BJ (cell line): ENCODE data around the gene CCDC17. TPM values are rescaled to one million over a fixed set of nuclear protein-coding genes. Genes with fewer than 3 reads are reported as not detected.

ENCODE experiments used
- CTCF ChIA-PET: fragments of 350-600 bp; formaldehyde crosslinking; extraction: SDS; loops from one replicate; lab custom pipeline; 2021; ENCODE audit warnings: antibody characterized with exemption, inconsistent platforms; lab: Yijun Ruan, JAX
- POLR2A ChIA-PET: fragments of 300-600 bp; sonication (Branson Sonifier 250); formaldehyde crosslinking; extraction: SDS; loops from one replicate; lab custom pipeline; 2021; ENCODE audit warnings: antibody characterized with exemption; lab: Charles Lee
- DNase-seq: peaks from one replicate; pipeline ENCODE4 v3.0.0-alpha.2; 2011; ENCODE audit warnings: low read depth
- H3K27me3 ChIP-seq: 2 replicates; pipeline ENCODE4 v1.6.0; 2011; ENCODE audit warnings: low read length; ENCODE audit not compliant: control insufficient read depth, insufficient read depth
- H3K36me3 ChIP-seq: 2 replicates; pipeline ENCODE4 v1.5.1; 2011; ENCODE audit warnings: low read length; ENCODE audit not compliant: control insufficient read depth, insufficient read depth
- H3K4me3 ChIP-seq: 2 replicates; pipeline ENCODE4 v1.5.1; 2011; ENCODE audit warnings: low read depth, mild to moderate bottlenecking, control low read depth, low read length
- CTCF ChIP-seq: IDR thresholded peaks from 2 replicates; pipeline ENCODE4 v1.5.1; 2011; ENCODE audit warnings: low read depth, mild to moderate bottlenecking, control low read depth, inconsistent platforms, low read length, moderate library complexity; ENCODE audit not compliant: insufficient read depth
- polyA minus RNA-seq: library from RNA; depleted of rRNA, polyadenylated mRNA; stranded (reverse); fragments of >200 nt; gene quantifications from 2 replicates; pipeline ENCODE4 v1.2.3, GENCODE V29; 2011; rRNA and poly(A)+ RNA removed
- polyA plus RNA-seq: library from polyadenylated mRNA; depleted of rRNA; stranded (reverse); fragments of >200 nt; gene quantifications from 2 replicates; pipeline ENCODE4 v1.2.3, GENCODE V29; 2011; rRNA removed

Gene CCDC17
- polyA plus RNA-seq: 0.10 and 0.29 TPM in 2 replicates
- 1.3 and 1.6 TPM in 2 replicates for polyA minus RNA-seq

GRCh38 chr1:45623972-45624371 is at the start of gene CCDC17:
TSS of gene CCDC17 (minus strand) at chr1:45624054. CDS start at chr1:45623909, 145 bp downstream.
- no peak for TF ChIP-seq CTCF
- CTCF ChIA-PET: interaction anchor here (0.8 to 1.0 kb wide), 2 partner anchors 10 to 27 kb away, joined by 3 to 4 read pairs; no protein-coding TSS in a partner anchor
- H3K27me3 ChIP-seq: no peaks in the 10 kb centered on the region
- peaks cover 10% of the 10 kb centered on the region for H3K36me3 ChIP-seq
- DNase-seq: no peak
- H3K4me3 ChIP-seq: no peak within 1 kb of the TSS
- POLR2A ChIA-PET: no interaction called here

- Histone ChIP-seq H3K36me3 (no peaks in the 10 kb centered on the region), H3K27me3 (no peaks in the 10 kb centered on the region), H3K4me3 (no peak overlapping the region)
- DNase-seq: no peak
- CTCF ChIA-PET: interaction anchor here (0.7 kb wide), 1 partner anchor 438 kb away, joined by 3 read pairs; no protein-coding TSS in a partner anchor
- POLR2A ChIA-PET: interaction anchor here (0.6 kb wide), 1 partner anchor 367 kb away, joined by 15 read pairs; no protein-coding TSS in a partner anchor
- no peak for TF ChIP-seq CTCF
These were observed 46.2 kb upstream of the CCDC17 start for GRCh38 chr1:45669859-45670655.

GRCh38 chr1:45669379-45669778 is 45.5 kb upstream of the CCDC17 start:
- no peak for DNase-seq
- H3K4me3 ChIP-seq: no peak overlapping the region
- H3K27me3 ChIP-seq: no peaks in the 10 kb centered on the region
- no peaks in the 10 kb centered on the region for H3K36me3 ChIP-seq
- ChIA-PET CTCF (interaction anchor here (1.3 kb wide), 1 partner anchor 19 kb away, joined by 3 read pairs; no protein-coding TSS in a partner anchor), POLR2A (interaction anchor here (0.6 kb wide), 1 partner anchor 366 kb away, joined by 15 read pairs; no protein-coding TSS in a partner anchor)
- no peak for TF ChIP-seq CTCF

GRCh38 chr1:45668526-45668925 is 44.7 kb upstream of the CCDC17 start:
- H3K36me3 ChIP-seq: no peaks in the 10 kb centered on the region
- CTCF ChIA-PET: interaction anchor here (1.3 kb wide), 1 partner anchor 18 kb away, joined by 3 read pairs; no protein-coding TSS in a partner anchor
- TF ChIP-seq CTCF: no peak

More at GRCh38 chr1:45668526-45668925, 44.7 kb upstream of the CCDC17 start:
- no peak for DNase-seq
- Histone ChIP-seq H3K27me3 (no peaks in the 10 kb centered on the region), H3K4me3 (no peak overlapping the region)
- POLR2A ChIA-PET: no interaction called here
